IPS-20b (cell line): ENCODE data around the gene CTNS.

ENCODE experiments used
- H3K27ac ChIP-seq: one replicate; pipeline ENCODE4 v1.5.1; 2013; ENCODE audit warnings: low read length
- H3K27me3 ChIP-seq: 2 replicates; pipeline ENCODE4 v1.6.1; 2013; ENCODE audit warnings: mild to moderate bottlenecking, low read length, inconsistent platforms; ENCODE audit not compliant: insufficient read depth
- H3K36me3 ChIP-seq: 2 replicates; pipeline ENCODE4 v1.6.1; 2013; ENCODE audit warnings: low read depth, mild to moderate bottlenecking, inconsistent platforms, low read length, moderate library complexity; ENCODE audit not compliant: insufficient read depth
- H3K4me1 ChIP-seq: 2 replicates; pipeline ENCODE4 v1.6.1; 2013; ENCODE audit warnings: mild to moderate bottlenecking, control low read depth, inconsistent platforms, low read length, moderate library complexity; ENCODE audit not compliant: insufficient read depth
- H3K4me3 ChIP-seq: 2 replicates; pipeline ENCODE4 v1.5.1; 2013; ENCODE audit warnings: mild to moderate bottlenecking, low read length, inconsistent platforms
- H3K9ac ChIP-seq: 2 replicates; pipeline ENCODE4 v1.6.1; 2013; ENCODE audit warnings: low read depth, mild to moderate bottlenecking, inconsistent platforms, low read length, moderate library complexity
- H3K9me3 ChIP-seq: 2 replicates; pipeline ENCODE4 v1.6.1; 2013; ENCODE audit warnings: mild to moderate bottlenecking, low read depth, low read length, inconsistent platforms; ENCODE audit not compliant: insufficient read depth

The CTNS gene

DNA sequence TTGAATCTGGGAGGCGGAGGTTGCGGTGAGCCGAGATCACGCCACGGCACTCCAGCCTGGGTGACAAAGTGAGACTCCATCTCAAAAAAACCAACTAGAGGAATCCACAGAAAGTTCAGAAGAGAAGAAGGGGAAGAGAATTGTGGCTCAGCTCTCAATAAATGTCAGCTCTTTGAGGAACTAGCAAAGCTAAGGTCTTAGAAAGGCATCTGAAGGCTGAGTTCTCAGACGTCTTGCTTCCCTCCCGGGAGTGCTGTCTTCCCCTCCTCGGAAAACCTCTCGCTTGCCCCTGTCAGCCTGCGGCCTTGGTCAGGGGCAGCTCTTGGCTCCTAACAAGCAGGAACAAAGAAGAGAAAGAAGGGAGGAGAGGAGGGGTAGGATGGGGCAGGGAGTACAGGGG is 5.8 kb upstream of the CTNS start:
- Histone ChIP-seq H3K4me1 (no peaks in the 10 kb centered on the region), H3K36me3 (peaks cover 39% of the 10 kb centered on the region), H3K27ac (no peak overlapping the region), H3K9ac (no peak overlapping the region), H3K4me3 (no peak overlapping the region), H3K27me3 (no peaks in the 10 kb centered on the region), H3K9me3 (no peaks in the 10 kb centered on the region)

DNA sequence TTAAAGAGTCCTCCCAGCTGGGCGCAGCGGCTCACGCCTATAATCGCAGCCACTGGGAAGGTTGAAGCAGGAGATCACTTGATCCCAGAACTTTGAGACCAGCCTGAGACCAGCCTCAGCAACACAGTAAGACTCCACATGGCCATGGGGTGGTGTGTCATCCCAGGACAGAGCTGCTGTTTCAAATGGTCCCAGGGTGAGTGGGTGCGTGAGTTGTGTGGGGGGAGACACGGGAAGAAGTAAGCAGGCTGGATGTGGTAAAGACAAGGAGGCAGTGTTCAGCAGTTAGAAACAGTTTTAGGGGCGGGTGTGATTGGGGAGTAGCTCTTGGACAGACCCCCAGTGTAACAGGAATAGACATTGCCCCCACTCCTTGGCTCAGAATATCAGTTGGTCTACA is 4.3 kb upstream of the CTNS start:
- H3K36me3 ChIP-seq, result peaks cover 33% of the 10 kb centered on the region
- H3K4me1 ChIP-seq, result no peaks in the 10 kb centered on the region
- no peaks in the 10 kb centered on the region for H3K9me3 ChIP-seq
- no peak overlapping the region for H3K4me3 ChIP-seq
- no peak overlapping the region for H3K27ac ChIP-seq
- no peak overlapping the region for H3K9ac ChIP-seq
- no peaks in the 10 kb centered on the region for H3K27me3 ChIP-seq

DNA sequence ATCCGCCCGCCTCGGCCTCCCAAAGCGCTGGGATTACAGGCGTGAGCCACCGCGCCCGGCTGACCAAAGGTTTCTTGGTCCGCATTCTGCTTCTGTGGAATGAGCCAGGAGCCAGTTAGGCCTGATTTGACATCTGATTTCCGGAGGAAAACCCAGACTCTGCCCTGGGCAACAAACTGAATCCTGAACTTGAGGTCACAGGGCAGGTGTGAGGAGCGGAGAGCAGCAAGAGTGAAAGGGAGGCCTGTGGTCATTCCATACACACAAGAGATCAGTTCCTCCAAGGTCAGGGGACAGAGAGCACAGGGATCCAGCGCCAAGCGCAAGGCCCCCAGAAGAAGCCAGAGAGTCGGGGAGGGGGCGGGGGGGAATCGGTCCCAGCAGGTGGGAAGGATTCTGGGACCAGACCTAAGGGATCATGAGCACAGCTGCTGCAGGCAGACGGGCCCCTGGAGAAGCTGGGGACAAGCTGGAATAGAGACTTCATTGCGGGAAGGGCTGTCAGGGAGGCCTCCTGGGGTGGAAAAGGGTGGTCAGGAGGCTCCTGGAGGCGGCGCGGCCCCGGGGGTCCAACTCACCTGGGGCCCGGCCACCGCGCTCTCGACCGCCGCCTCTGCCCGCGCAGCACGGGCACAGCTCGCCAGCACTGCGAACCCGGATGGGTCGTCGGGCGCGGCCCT is 946 bp upstream of the CTNS start:
- Histone ChIP-seq H3K36me3 (peaks cover 14% of the 10 kb centered on the region), H3K4me1 (peaks cover 3% of the 10 kb centered on the region), H3K4me3 (peak overlapping the region; percentile 90), H3K9ac (peak overlapping the region; percentile 88; the same call in 1 of the 2 replicates), H3K27ac (peak overlapping the region; percentile 63), H3K9me3 (no peaks in the 10 kb centered on the region), H3K27me3 (no peaks in the 10 kb centered on the region)

DNA sequence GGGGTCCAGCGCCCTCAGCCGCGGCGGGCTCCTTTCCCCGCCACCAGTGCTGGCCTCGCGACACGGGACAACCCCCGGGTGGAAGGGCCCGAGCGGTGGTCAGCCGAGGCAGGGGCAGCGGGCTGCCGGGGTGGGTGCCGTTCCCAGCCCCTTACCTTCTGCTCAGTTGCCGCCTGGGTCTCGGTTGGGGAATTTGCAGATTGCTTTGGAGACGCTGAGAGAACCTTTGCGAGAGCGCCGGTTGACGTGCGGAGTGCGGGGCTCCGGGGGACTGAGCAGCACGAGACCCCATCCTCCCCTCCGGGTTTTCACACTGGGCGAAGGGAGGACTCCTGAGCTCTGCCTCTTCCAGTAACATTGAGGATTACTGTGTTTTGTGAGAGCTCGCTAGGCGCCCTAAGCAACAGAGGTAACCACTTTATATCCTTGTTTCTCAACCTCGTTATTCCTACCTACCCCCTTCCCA is 381 bp downstream of the CTNS start:
- Histone ChIP-seq H3K9ac (peak overlapping the region; percentile 88; the same call in 1 of the 2 replicates), H3K27ac (no peak overlapping the region), H3K27me3 (no peaks in the 10 kb centered on the region), H3K4me3 (peak overlapping the region; percentile 90), H3K36me3 (peaks cover 19% of the 10 kb centered on the region), H3K9me3 (no peaks in the 10 kb centered on the region), H3K4me1 (peaks cover 10% of the 10 kb centered on the region)

DNA sequence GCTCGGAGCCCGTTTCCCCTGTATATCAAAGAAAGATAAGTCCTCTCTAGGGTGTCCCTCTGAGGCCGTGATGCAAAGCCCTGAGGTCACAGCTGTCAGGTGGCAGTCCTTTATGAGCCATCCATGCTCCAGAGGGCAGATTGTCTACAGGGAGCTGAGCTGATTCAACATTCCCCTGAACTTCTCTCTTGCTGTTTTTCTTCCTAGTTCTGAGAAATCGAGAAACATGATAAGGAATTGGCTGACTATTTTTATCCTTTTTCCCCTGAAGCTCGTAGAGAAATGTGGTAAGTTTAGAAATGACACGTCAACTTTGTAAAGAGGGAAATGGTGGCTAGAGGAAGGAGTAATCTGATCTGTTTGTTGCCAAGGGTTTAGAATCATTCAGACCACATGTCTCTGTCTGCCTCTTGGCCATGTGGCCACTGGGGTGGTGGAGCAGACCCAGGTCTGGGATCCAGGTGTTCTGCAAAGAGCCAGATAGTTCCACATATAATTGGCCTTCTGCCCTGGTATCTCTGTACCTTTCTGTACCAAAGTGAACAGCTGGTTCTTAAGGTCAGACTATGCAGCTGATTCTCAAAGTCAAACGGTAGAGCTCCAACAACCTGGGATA is 3.5 kb downstream of the CTNS start:
- Histone ChIP-seq H3K27ac (no peak overlapping the region), H3K36me3 (peaks cover 20% of the 10 kb centered on the region), H3K9me3 (no peaks in the 10 kb centered on the region), H3K4me1 (peaks cover 10% of the 10 kb centered on the region), H3K4me3 (no peak overlapping the region), H3K9ac (no peak overlapping the region), H3K27me3 (no peaks in the 10 kb centered on the region)

DNA sequence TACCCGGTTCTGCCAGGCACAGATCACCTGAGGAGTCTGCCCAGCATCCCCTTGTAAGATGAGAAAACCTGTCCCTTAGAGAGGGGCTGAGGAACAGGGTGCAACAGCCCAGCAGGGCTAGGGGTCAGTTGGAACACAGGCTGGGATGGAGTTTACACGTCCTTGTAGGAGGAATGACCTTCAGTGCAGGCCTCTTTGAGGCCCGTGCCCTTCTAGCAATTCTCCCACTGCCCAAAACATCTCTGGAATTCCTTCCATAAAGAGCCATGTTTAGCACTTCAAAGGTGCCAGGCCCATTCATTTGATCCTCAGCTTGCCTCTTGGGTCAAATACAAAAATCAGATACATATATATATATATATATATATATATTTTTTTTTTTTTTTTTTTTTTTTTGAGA is 4.5 kb downstream of the CTNS start:
- H3K4me1 ChIP-seq, result peaks cover 10% of the 10 kb centered on the region
- H3K9me3 ChIP-seq, result no peaks in the 10 kb centered on the region
- no peaks in the 10 kb centered on the region for H3K27me3 ChIP-seq
- H3K9ac ChIP-seq, result no peak overlapping the region
- H3K36me3 ChIP-seq, result peaks cover 23% of the 10 kb centered on the region
- no peak overlapping the region for H3K4me3 ChIP-seq
- no peak overlapping the region for H3K27ac ChIP-seq

DNA sequence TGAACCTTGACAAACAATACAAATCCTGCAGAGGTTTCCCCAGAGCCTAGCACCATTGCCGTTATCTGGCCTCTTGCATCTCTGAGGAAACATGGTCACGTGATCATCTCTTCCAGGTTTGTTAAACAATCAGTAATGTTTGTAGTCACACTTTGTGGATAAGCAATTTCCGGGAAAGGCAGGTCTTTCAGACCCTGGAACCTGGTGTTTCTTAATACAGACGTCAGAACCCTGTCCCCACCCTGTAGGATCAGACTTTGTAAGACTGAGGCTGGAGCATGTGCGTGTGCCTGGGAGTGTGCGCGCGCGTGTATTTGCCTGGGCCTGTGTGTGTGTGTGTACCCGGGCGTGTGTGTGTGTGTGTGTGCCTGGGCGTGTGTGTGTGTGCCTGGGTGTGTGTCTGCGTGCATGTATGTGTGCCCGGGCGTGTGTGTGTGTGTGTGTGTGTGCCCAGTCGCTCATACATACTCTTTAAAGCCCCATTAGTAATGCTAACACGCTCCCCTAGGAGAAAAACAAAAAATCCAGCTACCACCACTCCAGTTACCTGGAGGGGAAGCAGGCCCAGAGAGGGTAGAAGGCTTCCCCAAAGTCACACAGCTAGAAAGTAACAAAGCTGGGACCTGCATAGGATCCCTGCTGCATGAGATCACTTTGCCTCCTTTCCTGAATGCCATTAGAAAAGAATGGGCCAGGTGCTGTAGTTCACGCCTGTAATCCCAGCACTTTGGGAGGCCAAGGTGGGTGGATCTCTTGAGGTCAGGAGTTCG is 5.3 kb downstream of the CTNS start:
- Histone ChIP-seq H3K9me3 (no peaks in the 10 kb centered on the region), H3K4me1 (peaks cover 10% of the 10 kb centered on the region), H3K27ac (no peak overlapping the region), H3K9ac (no peak overlapping the region), H3K27me3 (no peaks in the 10 kb centered on the region), H3K4me3 (no peak overlapping the region), H3K36me3 (peaks cover 23% of the 10 kb centered on the region)

DNA sequence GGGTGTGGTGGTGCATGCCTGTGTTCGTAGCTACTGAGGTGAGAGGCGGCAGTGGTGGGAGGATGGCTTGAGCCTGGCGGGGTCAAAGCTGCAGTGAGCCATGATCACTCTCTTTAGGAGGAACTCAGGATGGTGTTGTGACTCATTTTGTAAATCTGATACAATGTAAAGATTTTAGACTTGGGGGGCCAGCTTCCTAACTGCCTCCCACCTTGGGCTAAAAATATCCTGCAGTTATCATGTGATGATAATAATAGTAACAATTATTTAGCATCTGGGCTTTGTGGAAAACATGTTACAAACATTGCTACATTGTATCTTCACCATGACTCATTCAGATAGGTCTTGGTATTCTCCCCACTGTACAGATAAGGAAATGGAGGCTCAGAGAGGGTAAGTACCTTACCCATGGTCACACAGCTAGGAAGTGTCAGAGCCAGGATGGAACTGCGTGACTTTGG is 7.4 kb downstream of the CTNS start:
- H3K36me3 ChIP-seq, result peaks cover 29% of the 10 kb centered on the region
- H3K27ac ChIP-seq, result no peak overlapping the region

DNA sequence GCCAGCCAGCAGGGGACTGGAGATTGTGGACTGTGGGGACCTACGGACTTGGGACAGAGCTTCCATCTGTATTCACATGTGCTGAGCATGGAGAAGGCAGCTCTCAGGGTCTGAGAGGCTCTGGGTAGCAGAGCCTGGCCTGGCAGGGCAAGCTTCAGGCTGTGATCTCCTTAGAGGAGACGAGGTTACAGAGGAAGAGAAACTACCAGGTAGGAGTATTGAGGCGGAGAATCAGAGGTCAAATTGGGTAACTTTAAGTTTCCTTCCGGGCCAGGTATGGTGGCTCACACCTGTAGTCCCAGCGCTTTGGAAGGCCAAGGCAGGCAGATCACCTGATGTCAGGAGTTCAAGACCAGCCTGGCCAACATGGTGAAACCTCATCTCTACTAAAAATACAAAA is 8.8 kb downstream of the CTNS start:
- Histone ChIP-seq H3K4me1 (peaks cover 10% of the 10 kb centered on the region; the same call in 1 of the 2 replicates), H3K9ac (no peak overlapping the region), H3K27me3 (no peaks in the 10 kb centered on the region), H3K27ac (no peak overlapping the region), H3K4me3 (no peak overlapping the region), H3K9me3 (no peaks in the 10 kb centered on the region), H3K36me3 (peaks cover 25% of the 10 kb centered on the region)

More for the DNA sequence above, 7.4 kb downstream of the CTNS start:
- H3K4me1 ChIP-seq, result peaks cover 10% of the 10 kb centered on the region
- no peaks in the 10 kb centered on the region for H3K9me3 ChIP-seq
- H3K4me3 ChIP-seq, result no peak overlapping the region
- no peak overlapping the region for H3K9ac ChIP-seq
- no peaks in the 10 kb centered on the region for H3K27me3 ChIP-seq

DNA sequence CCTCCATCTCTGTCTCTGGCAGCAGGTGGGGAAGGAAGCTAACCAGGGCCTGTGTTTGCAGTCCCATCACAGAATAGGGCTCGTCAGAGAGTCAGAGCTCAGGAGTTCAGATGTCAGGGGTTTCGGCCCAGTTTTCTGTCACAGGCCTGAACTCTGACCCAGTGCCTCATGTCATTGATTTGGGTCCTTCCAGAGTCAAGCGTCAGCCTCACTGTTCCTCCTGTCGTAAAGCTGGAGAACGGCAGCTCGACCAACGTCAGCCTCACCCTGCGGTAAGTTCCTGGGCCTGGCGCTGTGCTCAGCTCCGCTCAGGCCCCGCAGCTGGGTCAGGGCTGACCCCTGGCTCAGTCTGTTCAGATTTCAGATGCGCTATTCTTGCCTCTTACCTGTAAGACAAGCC is 10.7 kb downstream of the CTNS start:
- no peaks in the 10 kb centered on the region for H3K9me3 ChIP-seq
- H3K9ac ChIP-seq, result no peak overlapping the region
- H3K4me1 ChIP-seq, result no peaks in the 10 kb centered on the region
- H3K27ac ChIP-seq, result no peak overlapping the region
- H3K4me3 ChIP-seq, result no peak overlapping the region
- peaks cover 18% of the 10 kb centered on the region for H3K36me3 ChIP-seq
- no peaks in the 10 kb centered on the region for H3K27me3 ChIP-seq

DNA sequence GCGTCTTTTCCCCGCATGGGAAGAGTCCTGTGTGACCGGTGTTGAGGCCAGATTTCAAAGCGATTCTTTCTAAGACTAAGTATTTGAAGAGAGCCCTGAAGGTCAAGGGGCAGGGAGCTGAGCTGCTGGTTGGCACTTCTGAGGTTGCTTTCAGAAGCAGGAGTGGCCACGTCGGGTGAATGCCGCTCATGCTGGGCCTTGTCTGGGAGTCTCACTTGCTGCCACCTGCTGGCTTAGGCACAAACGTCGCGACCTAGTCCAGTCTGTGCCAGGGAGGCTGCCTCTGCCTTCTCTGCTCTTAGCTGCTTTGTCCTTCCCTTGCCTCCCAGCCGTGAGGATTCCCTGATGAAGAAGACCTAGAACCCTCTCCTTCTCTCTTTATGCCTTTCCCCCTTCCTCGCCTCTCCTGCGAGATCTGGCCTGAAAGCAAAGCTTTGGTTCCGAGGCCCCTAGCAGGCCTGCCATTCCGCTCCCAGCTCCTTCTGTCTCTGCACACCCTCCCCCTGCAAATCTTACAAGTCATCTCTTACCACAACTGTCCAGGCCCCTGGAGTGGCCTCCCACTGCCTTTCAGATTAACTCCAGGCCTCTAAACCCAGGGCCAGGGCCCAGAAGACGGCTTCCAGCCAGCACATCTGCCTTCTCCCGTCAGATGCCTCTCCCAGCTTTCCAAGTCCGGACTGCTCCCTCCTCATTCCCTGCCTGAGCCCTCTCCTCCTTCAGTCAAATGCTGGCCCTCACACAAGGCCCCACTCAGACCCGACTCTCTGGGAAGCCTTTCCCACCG is 11.4 kb downstream of the CTNS start:
- Histone ChIP-seq H3K9me3 (no peaks in the 10 kb centered on the region), H3K4me3 (no peak overlapping the region), H3K36me3 (peaks cover 18% of the 10 kb centered on the region), H3K4me1 (no peaks in the 10 kb centered on the region), H3K27me3 (no peaks in the 10 kb centered on the region), H3K9ac (no peak overlapping the region), H3K27ac (no peak overlapping the region)
